Gastroesophageal sphincter (tissue), 3 donors: ENCODE data around the gene TEX14.

Experiments
- POLR2AphosphoS5 ChIP-seq: sonication (generic); formaldehyde crosslinking; IDR thresholded peaks from one replicate; pipeline ENCODE4 v1.6.1; 2017; ENCODE audit warnings: antibody characterized with exemption
- TF ChIP-seq, protein P1 (sequence below), 4 experiments: fragments of 200-600 bp in 2 of 4; fragments of 450-650 bp in 2 of 4; sonication (generic) in 1 of 4; IDR thresholded peaks; one replicate each; pipeline ENCODE4 v1.5.1; 2017 to 2019; ENCODE audit warnings: antibody characterized with exemption in 4 of 4, mild to moderate bottlenecking in 2 of 4, moderate library complexity in 2 of 4

DNA sequence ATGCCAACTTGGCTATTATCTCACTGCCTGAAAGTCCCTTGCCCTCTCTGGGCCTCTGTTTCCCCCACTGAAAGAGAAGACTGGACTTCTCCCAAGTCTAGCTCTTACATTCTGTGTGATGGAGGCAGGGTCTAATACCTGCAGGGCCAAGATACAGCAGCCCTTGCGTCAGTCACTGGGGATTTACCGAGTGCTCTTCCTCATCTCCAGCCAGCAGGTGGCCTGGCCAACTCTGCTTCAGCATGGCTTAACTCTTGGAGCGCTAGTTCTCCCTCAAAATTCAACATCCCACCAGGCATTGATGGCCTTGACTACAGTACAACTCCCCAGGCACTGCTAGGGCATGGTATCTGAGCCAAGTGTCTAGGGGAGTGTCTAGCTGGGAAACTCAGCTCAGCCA is 157.5 kb downstream of the TEX14 start:
- no peak for TF ChIP-seq POLR2AphosphoS5
- TF ChIP-seq, protein P1, sequence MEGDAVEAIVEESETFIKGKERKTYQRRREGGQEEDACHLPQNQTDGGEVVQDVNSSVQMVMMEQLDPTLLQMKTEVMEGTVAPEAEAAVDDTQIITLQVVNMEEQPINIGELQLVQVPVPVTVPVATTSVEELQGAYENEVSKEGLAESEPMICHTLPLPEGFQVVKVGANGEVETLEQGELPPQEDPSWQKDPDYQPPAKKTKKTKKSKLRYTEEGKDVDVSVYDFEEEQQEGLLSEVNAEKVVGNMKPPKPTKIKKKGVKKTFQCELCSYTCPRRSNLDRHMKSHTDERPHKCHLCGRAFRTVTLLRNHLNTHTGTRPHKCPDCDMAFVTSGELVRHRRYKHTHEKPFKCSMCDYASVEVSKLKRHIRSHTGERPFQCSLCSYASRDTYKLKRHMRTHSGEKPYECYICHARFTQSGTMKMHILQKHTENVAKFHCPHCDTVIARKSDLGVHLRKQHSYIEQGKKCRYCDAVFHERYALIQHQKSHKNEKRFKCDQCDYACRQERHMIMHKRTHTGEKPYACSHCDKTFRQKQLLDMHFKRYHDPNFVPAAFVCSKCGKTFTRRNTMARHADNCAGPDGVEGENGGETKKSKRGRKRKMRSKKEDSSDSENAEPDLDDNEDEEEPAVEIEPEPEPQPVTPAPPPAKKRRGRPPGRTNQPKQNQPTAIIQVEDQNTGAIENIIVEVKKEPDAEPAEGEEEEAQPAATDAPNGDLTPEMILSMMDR (IDR thresholded peaks at IDR 0.05): no peak
